Superior temporal gyrus (tissue), 1 donor: ENCODE data around the gene IGFBP3.

Experiments used
- DNase-seq: peaks from one replicate; pipeline ENCODE4 v3.0.0-alpha.2; 2016; ENCODE audit errors: extremely low spot score

IGFBP3 gene

DNA sequence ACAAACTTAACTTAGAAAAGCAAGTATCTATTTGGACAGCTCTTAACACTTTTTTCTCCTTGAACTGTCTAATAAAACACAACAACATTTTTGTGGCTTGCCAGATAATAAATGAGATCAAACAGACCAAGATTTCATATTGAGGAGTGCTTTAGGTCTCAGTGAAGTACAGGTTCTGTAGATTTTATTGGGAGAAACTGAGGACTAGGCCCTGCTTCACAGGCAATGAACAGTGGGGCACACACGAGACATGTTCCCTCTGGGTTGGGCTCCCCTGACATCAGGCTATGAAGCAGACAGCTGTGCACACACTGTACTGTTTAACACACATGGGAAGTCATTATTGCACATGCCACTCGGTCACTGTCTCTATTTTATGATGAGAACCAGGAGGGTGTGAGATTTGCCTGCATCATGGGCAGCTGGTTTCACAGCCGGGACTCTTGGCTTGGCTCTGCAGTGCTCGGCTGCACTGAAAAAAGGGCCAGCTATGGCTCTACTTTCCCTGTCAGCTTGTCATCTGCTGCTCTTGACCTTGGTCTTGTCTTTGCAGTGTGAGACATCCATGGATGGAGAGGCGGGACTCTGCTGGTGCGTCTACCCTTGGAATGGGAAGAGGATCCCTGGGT is 28.6 kb downstream of the IGFBP3 start:
- DNase-seq: no peak

GRCh38 chr7:45891462-45892402 is 29.3 kb downstream of the IGFBP3 start:
- no peak for DNase-seq

DNA sequence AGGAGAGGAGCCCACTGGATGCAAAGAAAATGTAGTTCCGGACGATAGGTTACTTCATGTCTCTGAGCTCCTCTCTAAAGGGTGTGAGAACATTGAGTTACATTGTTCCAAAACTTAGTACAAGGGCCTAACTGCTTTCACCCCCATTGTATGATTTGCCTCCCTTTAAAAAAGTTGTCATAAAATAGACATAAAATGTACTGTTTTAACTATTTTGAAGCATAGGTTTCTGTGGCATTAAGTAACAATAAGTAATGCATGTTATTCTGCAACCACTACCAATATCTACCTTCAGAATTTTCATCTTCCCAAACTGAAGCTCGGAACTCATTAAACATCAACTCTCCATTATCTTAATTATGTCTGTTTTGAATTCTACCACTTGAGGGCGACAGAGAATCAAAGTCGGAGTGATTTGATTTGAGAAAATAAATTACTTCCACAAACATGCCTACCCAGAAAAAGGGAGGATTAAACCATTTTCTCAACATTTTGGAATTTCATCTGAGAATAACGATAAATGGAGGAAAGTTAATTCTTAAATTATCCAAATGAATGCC is 30.1 kb downstream of the IGFBP3 start:
- DNase-seq: peak; percentile 87

- no peak for DNase-seq
Observed at GRCh38 chr7:45890125-45890901, 30.8 kb downstream of the IGFBP3 start.

DNA sequence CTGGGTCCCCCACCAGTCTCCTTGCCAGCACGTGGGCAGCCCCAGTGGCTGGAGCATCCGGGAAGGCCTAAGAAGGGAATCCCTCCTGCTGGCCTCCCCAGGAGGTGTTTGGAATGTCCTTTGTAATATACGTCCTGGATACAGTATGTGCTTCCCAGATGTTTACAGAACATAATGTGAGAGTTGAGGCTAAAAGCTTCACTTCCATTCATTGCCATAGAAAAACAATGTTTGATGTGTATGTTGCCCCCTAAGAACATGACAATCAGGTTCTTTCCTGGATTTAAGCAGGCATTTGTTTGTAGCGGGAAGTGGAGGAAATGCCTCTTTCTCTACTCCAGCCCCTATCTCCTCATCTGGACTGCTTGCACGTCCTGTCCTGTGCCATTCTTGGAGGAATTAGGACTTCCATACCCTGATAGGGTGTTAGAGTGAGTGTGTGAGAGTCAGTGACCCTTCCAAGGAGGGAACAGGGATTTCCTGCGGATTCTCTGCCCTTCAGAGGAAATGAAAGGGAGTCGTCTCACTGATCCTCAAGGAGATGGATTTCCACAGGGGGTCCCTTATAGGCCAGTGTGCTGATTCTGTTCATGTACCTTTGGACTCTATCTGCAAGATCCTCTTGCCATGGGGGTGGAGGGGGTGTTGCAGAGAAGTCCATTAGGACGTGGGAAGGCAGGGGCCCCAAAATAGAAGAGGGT is 31.6 kb downstream of the IGFBP3 start:
- no peak for DNase-seq

DNA sequence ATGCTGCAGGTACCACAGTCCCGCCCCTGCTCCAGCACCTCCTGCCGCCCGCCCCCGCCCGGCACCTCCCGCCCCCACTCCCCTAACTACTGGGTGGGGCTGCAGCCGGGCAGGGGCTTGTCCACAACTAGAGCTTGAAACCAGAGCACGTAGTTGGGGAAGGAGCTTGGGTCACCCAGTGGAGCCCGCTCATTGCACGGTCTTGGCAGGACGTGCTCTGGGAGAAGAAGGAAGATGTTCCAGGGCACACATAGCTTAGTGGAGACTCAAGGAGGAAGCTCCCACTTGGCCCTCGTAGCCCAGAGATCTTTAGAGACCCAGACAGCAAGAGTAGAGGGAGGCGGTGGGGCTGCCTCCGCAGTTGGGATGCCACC is 32.1 kb downstream of the IGFBP3 start:
- no peak for DNase-seq

- no peak for DNase-seq
Observed at GRCh38 chr7:45888185-45888992, 32.7 kb downstream of the IGFBP3 start, which contains the start of gene IGFBP1. Gene IGFBP1, plus strand, starts transcription at chr7:45888488. Its CDS starts 165 bp downstream, at chr7:45888653.

DNA sequence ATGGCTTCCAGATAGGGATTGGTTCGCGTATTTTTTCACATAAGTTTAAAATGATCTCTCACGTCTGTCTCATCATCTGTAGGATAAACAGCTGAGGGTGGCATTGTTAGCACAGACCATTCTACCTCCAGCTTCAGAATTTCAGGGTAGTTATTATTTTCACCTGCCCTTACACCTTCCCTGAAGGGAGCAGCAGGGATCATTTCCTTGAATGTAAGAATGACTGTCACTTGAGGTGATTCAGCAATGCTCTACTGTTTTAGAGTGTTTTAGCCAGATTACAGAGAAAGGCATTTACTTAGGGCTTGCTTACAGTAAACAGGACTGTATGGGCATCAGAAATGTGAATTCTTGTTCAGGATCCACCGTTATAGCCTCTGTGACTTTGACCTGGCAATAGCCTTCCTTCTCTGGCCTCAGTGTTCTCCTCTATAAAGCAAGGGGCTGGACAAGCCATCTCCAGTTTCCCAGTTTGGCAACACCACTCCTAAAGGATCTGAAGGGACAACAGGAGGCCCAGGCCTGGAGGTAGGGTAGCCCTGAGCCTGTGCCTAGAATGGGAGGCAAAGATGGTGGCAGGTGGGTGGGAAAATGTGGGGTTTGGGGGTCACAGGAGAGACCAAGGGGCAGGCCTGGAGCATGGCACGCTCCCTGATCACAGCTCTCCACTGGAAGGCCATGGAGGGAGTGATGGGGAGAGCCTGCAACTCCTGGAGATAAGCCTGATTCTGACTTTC is 34.0 kb downstream of the IGFBP3 start:
- no peak for DNase-seq

DNA sequence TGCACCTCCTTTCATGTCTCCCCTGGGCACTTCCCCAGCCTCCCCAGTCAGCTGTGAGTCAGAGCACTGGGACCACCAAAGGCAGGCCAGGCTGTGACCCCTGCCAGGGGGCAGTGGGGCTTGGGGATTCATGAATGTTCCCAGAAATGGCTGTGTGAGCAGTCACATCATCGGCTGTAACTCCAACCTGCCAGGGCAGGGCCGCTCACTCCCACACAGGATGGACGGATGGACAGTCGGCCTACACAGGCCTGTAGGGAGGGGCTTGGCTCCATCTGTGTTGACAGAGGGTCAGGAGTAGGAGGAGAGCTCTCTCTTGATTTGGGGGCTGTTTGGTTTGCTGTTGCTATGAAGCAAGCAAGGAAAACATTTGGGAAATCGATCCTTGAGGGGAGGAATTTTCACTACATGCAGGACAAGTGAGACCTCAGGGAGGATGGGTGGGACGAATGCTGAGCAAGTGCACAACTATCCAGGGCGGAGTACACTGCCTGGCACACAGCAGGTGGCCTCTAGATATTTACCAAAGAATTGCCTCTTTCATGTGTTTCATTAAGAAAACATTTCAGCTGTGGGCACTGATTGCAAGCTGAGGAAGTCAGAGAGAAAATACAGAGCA is 35.7 kb downstream of the IGFBP3 start:
- DNase-seq: no peak

DNA sequence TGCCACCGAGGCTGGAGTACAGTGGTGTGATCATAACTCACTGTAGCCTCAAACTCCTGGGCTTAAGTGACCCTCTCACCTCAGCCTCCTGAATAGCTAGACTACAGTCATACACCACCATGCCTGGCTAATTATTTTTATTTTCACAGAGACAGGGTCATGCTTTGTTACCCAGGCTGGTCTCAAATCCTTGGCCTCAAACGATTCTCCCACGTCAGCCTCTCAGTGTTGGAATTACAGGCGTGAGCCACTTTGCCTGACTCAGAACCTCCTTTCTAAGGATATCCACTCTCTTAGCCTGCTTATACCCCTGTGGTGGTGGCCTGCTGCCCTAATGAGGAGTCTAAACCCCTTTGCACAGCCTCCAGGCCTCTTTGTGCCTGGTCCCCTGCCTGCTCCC is 36.9 kb downstream of the IGFBP3 start:
- no peak for DNase-seq

DNA sequence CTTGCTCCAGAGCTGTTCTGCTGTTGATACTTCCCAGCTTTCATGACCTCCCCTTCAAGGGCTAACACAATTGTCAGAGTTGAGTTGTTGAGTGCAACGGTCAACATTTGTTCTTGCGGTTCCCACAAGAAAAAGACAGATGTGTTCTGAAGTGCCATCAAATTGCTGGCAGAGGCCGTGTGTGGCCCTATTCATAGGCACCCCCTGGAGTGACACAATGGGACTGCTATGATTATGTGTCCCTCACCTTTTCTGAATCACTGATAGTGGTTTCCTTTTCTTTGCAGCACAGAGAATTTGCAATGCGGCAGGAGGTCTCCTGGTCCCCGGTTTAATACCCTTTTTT is 38.6 kb downstream of the IGFBP3 start:
- no peak for DNase-seq

- no peak for DNase-seq
Observed at GRCh38 chr7:45881759-45882464, 39.2 kb downstream of the IGFBP3 start.

- DNase-seq: no peak
Observed at GRCh38 chr7:45881280-45881758, 39.8 kb downstream of the IGFBP3 start.

GRCh38 chr7:45880433-45880860 is 40.6 kb downstream of the IGFBP3 start:
- no peak for DNase-seq

GRCh38 chr7:45878457-45879144 is 42.5 kb downstream of the IGFBP3 start:
- no peak for DNase-seq

DNA sequence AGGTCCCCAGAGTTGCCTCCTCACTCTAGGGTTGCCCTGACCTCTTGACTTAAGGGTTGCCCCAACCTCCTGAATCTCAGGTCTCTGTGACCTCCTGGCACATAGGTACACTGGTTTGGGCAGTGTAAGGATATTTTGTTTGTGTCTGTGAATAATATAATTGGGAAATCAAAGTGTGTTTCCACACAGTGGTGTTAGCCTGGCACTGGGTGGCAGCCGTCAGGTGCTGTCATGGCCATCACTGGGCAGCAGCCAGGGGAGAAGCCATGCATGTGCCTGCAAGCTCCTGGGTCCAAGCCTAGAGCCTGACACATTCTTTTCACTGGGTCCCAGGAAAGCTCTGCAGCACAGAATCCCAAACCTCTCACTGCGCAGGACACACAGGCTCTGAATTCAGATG is 44.6 kb downstream of the IGFBP3 start:
- no peak for DNase-seq

DNA sequence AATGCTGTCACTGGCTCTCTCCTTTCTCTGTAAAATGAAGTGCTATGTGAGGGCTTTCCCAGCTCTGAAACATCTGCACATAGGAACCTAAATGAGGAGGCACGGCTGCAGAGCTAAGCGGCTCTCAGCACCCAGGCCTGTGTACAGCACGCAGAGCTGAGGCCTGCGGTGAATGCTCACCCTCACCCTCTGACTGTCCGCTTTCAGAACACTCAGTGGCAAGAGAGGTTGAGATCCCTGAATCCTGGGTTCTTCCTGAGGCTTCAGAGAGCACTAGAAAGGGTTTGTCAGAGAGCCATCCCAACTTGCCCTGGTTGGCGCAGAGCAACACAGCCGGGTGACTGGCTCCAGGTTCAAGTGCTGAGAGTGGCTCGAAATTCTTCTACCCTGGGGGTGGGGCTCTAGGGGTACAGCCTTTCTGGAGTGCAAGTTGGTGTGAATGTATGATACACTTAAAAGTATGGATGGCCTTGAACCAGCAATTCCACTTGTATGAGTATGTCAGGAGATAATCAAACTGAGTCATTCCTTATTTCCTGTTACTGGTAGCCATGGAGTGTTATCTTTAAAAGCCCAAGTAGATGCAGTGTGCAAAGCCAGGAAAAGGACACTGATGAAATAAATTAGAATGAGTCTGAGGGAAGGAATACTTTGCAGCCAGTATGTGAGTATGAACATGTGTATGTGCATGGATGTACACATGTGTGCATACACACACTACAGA is 46.5 kb downstream of the IGFBP3 start:
- DNase-seq: no peak
